Measurements from ENCODE around the gene CLDND2.
"Not testable (repeated sequence)": the region's sequence is repeated elsewhere in the genome, so short reads cannot be mapped to it uniquely, and the experiment has no call there.

CLDND2 gene, protein sequence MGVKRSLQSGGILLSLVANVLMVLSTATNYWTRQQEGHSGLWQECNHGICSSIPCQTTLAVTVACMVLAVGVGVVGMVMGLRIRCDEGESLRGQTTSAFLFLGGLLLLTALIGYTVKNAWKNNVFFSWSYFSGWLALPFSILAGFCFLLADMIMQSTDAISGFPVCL

DNA sequence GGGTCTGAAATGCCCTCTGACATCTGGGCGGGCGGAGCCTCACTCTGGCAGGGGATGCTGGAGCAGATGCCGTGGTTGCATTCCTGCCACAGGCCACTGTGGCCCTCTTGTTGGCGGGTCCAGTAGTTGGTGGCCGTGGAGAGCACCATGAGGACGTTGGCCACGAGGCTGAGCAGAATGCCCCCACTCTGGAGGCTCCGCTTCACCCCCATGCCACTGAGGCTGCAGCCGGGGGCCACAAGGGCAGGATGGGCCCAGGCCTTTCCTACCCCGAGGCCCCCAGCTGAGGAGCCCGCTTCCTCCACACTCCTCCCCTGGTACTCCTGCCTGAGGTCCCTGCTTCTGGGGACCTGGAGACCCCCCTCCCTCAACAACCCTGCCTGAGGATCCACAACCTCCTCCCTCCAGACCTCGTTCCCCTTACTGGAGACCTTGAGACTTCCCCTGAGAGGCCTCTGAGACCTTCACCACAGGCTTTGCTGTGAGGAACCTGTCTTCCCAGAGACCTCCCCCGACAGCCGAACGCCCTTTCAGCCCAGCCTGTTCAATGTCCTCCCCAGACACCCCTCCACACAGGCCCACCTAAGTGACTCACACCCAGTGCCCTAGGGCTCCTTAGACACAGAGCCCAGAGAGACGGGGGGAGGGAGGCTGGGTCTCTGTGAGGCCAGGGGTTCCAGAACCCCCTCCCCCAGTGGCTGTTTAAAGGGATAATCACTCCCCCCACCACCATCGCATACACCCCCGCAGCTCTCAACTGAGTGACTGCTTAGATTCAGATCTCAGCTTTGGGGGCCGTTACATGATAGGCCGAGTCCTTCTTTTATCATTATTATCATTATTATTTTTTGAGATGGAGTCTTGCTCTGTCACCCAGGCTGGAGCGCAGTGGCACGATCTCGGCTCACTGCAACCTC lies at the start of gene CLDND2:
Gene CLDND2, minus strand, starts transcription at position 638 of the 917 bp plus-strand sequence. Its CDS starts 426 bp downstream, at position 212.
- DNase-seq (ENCODE audit: insufficient read length, low spot score) (no peak), FAIRE-seq (no peak)
- TF ChIP-seq, protein P1, sequence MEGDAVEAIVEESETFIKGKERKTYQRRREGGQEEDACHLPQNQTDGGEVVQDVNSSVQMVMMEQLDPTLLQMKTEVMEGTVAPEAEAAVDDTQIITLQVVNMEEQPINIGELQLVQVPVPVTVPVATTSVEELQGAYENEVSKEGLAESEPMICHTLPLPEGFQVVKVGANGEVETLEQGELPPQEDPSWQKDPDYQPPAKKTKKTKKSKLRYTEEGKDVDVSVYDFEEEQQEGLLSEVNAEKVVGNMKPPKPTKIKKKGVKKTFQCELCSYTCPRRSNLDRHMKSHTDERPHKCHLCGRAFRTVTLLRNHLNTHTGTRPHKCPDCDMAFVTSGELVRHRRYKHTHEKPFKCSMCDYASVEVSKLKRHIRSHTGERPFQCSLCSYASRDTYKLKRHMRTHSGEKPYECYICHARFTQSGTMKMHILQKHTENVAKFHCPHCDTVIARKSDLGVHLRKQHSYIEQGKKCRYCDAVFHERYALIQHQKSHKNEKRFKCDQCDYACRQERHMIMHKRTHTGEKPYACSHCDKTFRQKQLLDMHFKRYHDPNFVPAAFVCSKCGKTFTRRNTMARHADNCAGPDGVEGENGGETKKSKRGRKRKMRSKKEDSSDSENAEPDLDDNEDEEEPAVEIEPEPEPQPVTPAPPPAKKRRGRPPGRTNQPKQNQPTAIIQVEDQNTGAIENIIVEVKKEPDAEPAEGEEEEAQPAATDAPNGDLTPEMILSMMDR (IDR thresholded peaks at IDR 0.05; ENCODE audit: insufficient read depth, missing control alignments) = no peak

DNA sequence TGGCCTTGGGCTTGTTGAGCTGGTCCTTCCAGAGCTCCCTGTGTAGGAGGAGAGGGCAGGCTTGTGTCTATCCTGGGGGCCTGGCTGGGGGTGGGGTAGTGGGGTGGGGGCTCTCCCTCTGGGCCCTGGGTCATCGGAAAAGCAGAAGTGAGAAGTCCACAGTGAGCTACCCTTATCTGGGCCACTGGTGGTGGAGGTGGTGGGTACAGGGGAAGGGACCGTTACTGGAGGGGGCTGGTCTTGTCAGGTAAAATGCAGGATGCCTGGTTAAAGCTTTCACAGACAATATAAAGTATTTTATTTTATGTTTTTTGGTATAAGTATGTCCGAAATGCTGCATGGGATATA lies 49.0 kb upstream of the CLDND2 start:
- FAIRE-seq = no peak
- TF ChIP-seq, protein P1 (IDR thresholded peaks at IDR 0.05; ENCODE audit: insufficient read depth, missing control alignments) = no peak

DNA sequence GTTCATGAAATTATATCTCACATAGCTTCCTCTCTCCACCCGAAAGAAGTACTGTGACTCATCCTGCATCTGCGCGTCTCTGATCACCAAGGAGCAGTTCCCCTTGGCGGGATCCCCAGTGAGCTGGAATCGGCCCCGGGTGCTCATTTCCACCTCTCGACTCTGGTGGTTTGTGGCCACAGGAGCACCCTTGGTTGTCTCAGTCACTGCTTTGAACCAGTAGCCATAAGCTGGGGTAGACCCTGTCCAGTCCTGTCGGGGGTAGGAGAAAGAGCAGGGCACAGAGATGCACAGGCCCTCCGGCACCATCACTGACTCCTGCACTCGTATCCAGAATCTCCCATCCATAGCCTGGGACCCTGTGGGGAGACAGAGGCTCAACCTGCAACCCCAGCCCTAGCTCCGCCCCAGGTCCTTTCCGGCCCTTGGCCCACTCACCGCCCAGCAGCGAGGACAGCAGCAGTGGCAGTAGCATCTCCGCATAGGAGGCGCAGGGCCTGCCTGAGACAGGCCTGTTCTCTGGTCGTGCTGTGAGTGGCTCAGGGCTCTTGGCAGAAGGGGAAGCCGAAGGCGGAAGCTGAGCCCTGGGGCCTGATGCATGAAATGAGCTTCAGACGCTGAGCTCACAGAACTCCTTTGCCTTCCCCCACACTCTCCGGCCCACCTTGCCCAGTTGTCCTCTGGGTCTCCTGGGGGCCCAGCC lies 48.5 kb upstream of the CLDND2 start, which contains the start of gene SIGLEC10:
Gene SIGLEC10, minus strand, starts transcription at position 536 of the 703 bp plus-strand sequence. Its CDS starts 61 bp downstream, at position 475.
- TF ChIP-seq, protein P1 (IDR thresholded peaks at IDR 0.05; ENCODE audit: insufficient read depth, missing control alignments) = no peak
- DNase-seq (ENCODE audit: insufficient read length, low spot score) (no peak), FAIRE-seq (no peak)

More for the DNA sequence above, 49.0 kb upstream of the CLDND2 start:
- no peak for DNase-seq (ENCODE audit: insufficient read length, low spot score)

DNA sequence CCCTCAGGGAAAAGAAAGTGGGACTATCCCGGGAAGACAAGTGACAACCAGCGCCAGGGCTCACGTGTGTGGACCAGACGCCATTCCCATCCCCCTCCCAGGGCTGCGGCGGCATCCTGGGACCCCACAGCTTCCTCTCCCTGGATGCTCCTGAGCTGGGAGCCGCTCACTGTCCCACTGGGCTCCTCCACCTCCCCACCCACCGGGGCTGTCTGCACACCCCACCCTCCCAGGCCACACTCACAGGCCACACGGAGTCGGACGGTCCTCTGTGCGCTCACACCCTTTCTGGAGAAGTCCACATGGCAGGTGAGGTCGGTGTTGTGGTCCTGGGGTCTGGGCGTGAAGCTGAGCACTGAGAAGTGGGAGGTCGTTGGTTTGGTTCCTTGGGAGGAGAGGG lies 47.6 kb upstream of the CLDND2 start:
- not testable (repeated sequence) for DNase-seq (ENCODE audit: insufficient read length, low spot score); FAIRE-seq

DNA sequence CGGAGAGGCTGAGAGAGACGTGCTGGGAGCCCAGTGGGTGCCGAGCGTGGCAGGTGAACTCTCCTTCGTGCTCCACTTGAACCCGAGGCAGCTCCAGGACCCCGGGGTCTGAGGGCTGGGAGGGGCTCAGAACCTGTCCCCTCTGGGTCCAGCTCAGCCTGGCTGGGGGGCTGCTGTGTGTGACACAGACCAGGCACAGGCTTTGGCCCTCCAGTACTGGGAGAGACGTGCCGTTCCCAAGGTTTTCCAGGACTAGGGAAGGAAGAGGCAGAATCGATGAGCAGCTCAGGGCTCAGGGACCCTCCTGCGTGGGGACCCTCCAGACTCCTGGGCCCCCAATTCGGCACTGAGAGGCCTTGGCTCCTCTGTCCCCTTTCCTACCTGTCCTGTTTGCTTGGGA lies 46.4 kb upstream of the CLDND2 start:
- DNase-seq (ENCODE audit: insufficient read length, low spot score) = no peak
- TF ChIP-seq, protein P1 (IDR thresholded peaks at IDR 0.05; ENCODE audit: insufficient read depth, missing control alignments) = no peak
- no peak for FAIRE-seq

DNA sequence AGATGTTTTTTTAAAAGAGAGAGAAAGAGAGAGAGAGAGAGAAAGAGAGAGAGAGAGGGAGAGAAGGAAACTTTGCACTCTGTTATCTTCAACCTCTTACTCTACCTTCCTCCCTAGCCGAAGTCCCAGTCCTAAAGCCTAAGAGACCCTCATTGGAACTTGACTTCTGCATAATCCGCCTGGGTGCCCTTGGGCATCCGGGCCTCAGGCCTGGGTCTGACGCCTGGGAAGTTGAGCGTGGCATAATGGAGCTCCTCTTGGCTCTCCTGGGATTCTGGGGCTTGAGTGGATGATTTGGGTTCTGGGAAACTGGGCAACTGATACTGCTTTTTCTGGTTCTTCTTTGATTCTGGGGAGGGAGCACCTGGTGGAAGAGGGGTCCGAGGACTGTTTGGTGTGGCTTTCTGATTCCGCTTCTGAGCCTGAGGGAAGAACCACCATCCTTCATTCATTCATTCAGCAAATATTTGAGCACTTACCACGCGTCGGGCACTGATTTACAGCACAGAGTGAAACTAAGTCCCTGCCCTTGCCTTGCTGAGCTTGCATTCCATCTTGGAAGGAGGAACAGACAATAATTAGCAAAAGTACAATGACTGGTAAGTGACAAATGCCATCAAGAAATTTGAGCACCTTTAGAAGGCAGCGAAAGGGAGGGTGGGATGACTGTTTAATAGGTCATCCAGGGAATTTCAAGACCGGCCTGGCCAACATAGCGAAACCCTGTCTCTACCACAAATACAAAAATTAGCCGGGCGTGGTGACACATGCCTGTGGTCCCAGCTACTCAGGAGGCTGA lies 42.3 kb upstream of the CLDND2 start:
- FAIRE-seq (no peak), DNase-seq (ENCODE audit: insufficient read length, low spot score) (no peak)
- TF ChIP-seq, protein P1 (IDR thresholded peaks at IDR 0.05; ENCODE audit: insufficient read depth, missing control alignments) = no peak
